HG02623 (cell line): Measurements from ENCODE around the gene MALRD1.
"Not testable (repeated sequence)": the region's sequence is repeated elsewhere in the genome, so short reads cannot be mapped to it uniquely, and the experiment has no call there.

Source experiments
- ATAC-seq: cut with Tn5 transposase; IDR thresholded peaks from one replicate; pipeline ENCODE4 v1.9.1; 2021; ENCODE audit warnings: moderate library complexity; ENCODE audit not compliant: unreplicated experiment

MALRD1 gene

DNA sequence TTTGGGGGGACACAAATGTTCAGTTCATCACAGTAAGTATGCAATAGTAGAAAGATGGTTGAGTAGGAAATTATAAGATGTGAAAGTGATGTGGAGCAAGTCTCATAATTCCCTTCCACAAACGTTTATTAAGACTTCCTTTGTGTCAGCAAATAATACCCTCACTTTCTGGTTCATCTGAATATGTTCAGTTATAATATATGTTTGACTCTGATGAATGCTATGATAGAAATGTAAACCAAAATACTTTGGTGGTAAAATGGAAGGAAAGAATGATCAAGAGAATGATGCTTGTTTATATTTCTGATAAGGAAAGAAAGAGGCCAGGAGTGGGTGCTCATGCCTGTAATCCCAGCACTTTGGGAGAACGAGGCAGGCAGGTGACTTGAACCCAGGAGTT, 655.9 kb downstream of the MALRD1 start:
- no peak for ATAC-seq

DNA sequence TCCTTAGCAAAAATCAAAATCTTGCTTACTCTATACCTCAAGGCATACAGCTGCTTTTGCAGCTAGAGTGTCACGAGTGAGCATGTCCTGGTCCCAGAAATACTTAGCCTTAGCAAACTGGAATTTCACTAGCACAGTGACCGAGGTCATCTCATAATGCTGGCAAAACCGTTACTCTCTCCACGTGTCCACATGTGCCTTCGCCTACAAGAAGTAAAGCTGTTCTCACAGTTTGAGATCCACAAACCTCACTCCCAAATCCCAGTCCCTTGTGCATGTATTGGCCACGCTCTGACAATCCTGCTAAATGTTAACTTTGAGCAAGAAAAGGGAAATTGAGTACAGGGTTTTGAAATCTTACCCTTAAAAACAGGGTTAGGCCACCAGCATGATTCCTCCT, 656.6 kb downstream of the MALRD1 start:
- ATAC-seq, result no peak

DNA sequence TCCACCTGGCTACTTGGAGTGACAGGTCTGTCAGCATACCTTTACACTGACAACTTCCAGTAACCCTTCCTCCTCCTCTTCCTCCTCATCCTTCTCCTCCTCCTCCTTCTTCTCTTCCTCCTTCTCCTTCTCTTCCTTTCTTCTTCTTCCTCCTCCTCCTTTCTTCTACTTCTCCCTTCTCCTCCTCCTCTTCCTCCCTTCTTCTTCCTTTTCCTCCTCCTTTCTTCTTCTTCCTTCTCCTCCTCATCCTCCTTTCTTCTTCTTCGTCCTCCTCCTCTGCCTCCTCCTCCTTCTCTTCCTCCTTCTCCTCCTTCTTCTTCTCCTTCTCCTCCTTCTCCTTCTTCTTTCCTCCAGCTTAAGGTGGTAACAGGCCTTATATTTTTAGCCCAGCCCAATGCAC, 658.3 kb downstream of the MALRD1 start:
- ATAC-seq, result no peak

DNA sequence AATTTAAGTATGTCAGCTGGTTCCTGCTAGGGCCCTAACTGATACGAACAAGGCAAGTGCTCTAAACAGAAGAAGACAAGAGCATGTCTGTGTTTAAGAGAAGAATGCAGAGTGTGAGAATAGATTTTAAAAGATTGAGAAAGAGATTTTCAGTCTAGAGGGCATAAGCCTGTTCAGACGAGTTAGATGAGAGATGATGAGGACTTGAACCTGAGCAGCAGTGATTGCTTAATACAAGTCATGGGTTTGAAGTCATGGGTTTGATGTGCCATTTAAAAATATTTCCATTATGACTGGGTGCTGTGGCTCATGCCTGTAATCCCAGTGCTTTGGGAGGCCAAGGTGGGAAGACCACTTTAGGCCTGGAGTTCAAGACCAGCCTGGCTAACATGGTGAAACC, 658.8 kb downstream of the MALRD1 start:
- no peak for ATAC-seq

DNA sequence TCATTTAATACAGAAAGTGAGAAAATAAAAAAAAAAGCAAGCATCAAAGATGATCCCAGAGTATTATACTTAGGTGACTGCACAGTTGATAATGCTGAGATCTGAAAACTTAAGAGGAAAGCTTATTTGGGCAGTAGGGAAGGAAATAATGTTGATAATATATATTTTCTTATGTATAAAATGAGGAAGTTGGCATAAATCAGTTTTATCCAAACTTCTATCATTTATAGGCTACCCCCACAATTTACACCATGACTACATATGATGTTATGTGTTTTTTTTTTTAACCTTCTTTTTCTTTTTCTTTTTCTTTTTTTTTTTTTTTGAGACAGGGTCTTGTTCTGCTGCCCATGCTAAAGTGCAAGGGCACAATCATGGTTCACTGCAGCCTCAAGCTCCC, 659.4 kb downstream of the MALRD1 start:
- ATAC-seq, result no peak

DNA sequence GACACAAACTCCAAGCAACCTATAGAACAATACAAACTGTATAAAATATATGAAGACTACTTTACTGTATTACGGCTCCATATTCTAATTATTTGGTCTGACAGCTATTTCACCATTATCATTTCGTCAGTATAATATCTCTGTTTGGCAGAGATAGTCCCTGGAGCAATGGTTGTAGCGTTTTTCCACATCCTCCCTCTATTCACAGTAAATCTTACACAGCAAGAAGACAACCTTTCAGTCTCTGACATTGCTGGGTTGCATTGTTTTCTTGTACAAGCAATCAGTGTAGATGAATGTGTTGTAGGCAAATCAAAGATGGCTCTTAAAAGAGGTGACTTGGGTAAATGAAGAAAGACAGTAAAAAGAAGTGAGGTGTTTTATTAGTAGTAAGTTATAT, 662.0 kb downstream of the MALRD1 start:
- no peak for ATAC-seq

DNA sequence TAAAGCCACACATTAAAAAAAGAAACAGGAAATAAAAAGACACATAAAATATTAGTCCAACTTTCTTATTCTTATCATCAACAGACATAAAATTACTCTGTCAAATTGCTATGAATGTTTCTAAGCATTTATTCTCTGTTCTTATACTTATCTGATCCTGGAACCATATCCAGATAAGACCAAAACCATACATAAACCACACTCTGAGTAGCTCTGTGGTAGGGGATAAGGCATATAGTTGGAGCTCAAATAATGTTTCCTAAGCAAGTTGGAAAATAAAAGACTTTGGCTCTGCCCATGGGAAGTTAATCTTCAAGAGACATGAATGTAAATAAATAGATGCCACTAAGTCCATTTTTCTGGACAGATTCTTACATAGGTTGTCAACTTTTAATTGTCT, 664.6 kb downstream of the MALRD1 start:
- no peak for ATAC-seq

DNA sequence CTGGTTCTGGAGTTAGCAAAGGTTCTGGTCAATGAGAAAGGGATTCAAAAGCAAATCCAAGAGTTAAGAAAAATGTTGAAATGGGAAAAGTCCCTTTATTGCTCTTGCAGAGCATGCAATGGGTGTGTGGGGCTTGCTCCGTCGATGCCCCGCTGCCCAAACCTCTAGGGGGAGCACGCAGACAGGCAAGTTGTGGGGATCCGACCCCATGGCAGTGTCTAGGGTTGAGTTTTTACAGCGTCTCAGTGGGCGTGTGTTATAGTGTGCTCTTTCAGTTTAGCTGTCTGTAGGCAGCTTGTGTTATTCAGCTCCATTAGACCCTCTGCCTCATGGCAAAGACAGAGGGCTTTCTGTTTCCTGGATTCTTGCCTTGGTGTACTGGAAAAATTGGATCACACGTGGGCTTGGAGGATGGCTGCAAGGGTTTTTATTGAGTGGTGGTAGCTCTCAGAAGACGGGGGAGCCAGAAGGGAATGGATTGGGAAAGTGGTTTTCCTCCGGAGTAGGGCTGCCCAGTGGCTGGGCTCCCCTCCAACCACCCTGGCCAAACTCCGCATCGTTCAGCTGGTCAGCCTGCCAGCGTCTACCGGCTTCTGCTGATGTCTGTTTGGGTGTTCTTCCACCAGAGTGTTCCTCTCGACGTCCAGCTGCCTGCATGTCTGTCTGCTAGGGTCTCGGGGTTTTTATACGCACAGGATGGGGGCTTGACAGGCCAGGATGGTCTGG, 665.4 kb downstream of the MALRD1 start:
- ATAC-seq, result no peak

DNA sequence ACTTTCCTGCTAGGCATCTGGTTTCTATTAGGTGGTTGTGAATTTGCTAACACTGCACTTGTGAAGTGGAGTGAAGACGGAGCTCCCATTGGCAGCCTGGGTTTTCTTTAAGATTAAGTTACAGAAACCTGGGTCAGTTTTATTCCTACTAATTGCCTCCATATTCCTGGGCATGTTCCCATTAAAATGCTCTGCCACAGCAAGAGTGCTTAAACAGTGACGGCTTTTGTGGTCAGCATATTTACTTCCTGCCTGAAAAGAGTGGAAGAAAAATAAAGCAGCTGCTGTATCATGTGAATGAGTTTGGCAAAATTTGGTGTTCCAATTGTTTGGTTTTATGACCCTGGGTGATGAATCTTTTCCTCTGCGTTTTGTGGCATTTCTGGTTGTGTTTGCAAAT, 670.7 kb downstream of the MALRD1 start:
- ATAC-seq, result no peak

DNA sequence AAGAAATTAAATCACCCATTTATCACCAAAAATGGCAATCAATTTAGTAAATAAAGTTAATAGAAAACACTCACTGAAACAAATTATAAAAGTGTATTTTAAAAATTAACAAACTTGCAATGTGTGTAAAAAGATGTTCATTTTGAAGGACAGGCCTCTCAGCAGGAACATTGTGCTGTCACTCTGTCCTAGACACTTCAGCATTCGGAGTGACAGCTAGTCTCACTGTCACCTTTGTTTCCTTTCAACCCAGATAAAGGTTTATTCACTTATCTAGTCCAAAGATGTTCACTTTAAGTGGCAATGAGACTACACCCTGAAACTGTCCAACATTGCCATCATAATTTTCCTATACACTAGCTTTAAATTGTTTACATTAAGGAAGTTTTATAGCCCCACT, 675.7 kb downstream of the MALRD1 start:
- no peak for ATAC-seq

DNA sequence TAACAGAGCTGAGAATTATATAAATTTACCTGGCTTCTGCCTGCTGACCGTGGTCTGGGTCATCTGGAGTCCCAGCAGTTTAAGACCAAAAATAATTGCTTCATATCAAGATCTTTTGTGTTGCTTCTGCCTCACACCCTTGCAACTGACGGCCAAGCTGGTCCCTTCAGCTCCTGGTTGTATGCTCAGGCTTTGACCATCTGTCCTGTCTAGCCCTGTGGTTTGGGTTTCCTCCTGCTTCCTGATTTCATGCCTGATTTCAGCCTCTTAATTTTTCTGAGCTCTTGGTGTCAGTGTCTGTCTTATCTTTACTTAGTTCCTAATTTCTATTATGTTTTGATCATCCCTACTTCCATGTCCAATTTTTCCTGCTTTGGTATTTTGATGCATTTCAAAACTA, 679.8 kb downstream of the MALRD1 start:
- no peak for ATAC-seq

DNA sequence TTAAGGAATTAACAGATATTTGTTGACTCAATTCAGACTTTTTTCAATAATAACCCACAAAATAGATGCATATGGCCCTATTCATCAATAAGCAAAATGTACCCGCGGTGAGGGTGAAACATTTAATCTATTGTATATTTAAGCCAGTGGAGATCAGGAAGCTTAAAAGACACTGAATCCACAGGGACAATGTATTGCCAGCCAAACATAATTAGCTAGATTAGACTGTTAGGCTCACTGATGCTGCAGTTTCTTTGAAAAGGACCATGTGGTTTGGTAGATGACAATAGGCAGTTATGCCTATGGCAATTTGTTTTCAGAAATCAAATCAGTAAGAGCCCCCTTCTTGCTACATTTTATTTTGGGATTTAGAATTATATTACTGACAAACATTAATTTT, 680.4 kb downstream of the MALRD1 start:
- ATAC-seq, result no peak

DNA sequence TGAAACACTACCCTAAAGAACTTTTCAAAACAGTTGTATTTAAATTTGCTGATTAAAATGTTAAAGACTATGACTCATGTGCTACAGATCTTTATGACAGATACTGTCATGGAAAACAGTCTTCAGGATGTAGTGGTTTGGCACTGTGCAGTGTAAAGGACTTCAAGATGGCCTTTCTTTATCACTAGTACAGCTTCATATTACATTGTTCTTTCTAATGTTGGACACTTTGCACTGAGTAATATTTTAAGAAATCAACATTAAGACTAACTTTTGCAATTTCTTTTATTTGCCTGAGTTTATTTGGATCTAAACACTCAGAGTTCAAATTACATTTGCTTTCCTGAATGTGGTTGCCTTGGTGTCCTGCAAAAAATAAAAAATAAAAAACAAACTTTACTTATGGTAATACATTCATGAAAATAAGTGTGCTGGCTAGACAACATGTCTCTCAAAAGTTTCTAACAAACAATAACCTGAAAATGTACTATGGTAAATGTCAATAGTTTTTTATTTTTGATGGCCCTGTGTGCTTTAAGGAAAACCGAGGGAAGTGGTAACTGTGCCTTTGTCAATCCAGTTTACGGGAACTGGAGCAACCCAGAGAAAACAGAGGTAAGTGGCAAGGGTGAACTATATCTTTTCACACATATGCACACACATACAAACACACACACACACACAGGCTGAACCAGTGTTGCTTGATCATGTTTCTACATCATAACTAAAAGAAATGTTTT, 681.7 kb downstream of the MALRD1 start:
- no peak for ATAC-seq

DNA sequence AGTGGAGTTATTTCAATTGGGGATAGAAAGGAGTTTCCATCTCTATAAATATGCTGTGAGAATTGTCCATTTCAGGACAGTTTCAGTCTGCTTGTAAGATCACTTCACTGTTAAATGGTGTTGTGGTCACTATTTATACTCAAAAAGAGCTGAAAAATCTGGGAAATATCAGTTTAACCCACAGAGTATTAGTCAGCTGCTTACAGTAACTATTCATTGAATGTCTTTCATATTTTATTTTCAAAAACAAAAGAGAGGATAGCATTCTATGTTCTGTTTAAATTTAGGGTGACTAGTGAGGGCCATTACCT, 682.3 kb downstream of the MALRD1 start:
- no peak for ATAC-seq

DNA sequence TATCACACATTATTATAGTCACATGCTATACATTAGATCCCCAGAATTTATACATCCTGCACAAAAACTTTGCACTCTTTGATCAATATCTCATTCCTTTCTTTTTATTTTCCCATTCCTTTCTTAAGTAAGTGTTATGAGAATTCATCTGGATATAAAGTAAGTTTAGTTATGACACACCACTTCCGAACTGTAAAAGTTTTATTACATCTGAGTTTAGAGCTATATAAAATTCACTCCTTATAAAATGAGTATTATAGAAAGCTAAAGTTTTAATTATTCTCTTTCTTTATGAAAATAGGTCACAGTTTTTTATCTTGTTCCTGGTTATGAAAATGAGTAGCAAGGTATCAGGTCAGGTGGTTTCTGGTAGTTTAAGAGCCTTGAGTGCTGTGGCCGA, 683.0 kb downstream of the MALRD1 start:
- ATAC-seq, result no peak

DNA sequence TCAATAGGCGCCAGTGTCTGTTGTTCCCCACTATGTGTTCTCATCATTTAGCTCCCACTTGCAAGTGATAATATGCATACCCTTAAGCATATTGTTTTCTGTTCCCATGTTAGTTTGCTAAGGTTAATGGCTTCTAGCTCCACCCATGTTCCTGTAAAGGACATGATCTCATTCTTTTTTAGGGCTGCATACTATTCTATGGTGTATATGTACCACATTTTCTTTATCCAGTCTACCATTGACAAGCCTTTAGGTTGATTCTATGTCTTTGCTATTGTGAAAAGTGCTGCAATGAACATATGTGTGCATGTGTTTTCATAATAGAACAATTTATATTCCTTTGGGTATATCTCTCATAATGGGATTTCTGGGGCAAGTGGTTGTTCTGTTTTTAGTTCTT, 689.8 kb downstream of the MALRD1 start:
- ATAC-seq, result no peak

DNA sequence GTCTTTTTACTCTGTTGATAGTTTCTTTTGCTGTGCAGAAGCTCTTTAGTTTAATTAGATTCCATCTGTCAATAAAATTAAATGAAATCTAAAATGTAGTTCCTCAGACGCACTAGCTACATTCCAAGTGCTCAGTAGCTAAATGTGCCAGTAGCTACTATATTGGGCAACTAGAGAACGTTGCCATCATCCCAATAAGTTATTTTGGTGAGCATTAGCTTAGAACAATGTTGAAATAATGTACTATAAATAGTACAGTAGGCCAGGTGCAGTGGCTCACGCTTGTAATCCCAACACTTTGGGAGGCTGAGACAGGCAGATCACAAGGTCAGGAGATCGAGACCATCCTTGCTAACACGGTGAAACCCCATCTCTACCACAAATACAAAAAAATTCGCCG, 690.6 kb downstream of the MALRD1 start:
- not testable (repeated sequence) for ATAC-seq

DNA sequence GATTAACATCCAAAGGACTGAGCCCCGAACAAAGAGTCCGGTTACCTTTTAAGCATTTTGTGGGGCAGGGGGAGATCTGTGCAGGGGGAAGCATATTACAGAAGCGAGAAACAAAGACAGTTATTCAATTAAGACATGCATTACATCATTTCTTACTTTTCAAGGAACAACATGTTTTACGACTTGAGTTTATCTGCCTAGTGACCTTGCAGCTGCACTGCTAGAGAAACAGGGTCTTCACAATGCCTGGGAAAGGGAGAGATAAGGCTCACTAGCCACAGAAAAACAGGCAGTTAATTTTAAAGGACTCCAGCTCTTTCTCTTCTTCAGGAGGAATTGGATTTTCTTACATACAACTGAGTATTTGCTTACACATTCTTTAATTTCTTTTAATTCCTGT, 693.5 kb downstream of the MALRD1 start:
- ATAC-seq, result not testable (repeated sequence)

DNA sequence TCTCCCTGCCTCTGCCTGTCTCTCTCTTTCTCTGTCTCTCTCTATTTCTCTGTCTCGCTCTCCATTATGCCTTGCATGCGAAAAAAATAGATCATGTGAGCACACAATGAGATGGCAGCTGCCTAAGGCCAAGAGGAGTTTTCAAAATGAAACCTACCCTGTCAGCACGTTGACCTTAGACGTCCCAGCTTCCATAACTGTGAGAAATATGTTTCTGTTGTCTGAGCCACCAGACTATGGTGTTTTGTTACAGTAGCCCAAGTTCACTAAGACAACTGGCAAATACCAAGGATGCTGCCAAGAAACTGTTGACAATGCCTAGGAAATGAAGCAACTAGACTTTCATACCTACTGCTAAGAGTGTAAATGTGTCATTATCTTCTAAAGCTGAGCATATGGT, 697.1 kb downstream of the MALRD1 start:
- no peak for ATAC-seq

DNA sequence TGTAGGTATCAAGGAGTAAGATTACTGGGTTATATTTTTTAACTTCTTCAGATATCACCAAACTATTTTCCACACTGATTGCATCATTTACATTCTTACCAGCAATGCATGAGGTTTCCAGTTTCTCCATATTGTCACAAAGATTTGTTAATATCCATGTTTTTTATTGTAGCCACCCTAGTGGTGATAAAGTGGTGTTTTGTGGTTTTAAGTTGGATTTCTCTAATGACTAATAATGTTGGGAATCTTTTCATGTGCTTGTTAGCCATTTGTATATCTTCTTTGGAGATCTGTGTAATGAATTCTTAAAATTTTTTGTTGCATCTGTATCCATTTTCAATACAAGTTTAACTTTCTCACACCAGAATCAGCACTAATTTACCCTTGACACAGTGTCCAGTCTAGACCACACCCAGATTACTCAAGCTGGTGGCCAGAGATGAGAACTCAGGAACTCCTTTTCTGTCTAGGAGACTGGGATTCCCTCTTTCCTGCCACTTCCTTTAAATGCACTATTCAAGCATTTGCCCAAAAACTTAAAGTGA, 700.7 kb downstream of the MALRD1 start:
- no peak for ATAC-seq

DNA sequence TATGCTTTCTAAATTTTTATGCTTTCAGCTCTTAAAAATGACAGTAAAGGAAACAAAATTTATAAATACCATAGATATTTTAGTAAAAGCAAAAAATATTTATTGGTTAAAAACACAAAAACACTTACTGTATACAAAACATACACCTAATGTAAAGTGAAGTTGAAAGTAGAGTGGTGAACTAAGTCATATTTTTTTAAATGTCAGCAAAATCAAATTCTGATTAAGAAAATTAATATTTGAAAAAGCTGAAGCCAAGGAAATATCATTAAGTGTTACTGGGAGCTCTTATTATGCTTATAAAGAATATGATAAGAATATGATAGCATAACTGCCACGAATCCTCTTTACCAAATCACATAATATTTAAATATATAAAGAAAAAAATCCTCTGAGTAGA, 702.4 kb downstream of the MALRD1 start:
- no peak for ATAC-seq

DNA sequence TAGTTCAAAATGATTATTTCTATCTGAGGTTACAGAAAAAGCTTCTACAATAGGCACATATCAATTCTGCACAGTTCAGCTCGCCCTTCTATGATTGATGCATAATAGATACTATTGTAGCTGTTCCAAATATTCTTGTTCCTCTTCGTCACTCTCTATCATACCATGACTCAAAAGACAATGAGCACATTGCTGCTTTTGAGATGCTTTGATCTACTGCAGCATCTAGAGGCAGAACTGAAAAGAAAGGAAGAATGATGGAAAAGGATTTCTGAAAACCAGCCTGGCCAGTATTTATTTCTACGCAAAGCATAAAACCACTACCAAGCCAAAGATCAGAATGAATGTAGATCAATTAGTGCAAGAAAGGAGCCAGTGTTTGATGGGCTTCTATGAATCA, 708.3 kb downstream of the MALRD1 start:
- no peak for ATAC-seq

DNA sequence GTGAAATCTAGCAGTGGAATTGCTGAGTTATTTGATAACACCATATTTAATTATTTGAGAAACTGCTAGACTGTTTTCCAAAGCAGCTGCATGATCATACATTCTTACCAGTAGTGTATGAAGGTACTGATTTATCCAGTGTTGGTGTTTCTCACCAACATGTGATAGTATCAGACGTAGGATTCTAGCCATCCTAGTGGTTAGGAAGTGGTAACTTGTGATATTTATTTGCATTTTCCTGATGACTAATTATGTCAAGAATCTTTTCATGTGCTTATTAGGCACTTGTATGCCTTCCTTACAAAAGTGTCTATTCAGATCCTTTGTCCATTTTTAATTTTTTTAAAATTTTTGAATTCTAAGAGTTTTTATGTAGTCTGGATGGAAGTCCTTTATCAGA, 713.4 kb downstream of the MALRD1 start:
- ATAC-seq, result no peak
